Measurements from ENCODE around the gene RBBP6. TPM values are rescaled to one million over a fixed set of nuclear protein-coding genes. Genes with fewer than 3 reads are reported as not detected.

RBBP6 gene
- total RNA-seq, 1 donor from 2014 or later = 35.5 TPM

Other genes with a start within 250 kb of the RBBP6 start
- gene TNRC6A, start 190.1 kb downstream of the RBBP6 start, total RNA-seq = 53.8 TPM